Mesothelial cell of epicardium (in vitro differentiated cells): ENCODE measurements around the gene TEX11. TPM values are rescaled to one million over a fixed set of nuclear protein-coding genes. Genes with fewer than 3 reads are reported as not detected.
"Not testable (repeated sequence)": the region's sequence is repeated elsewhere in the genome, so short reads cannot be mapped to it uniquely, and the experiment has no call there.

Experiments used
- DNase-seq, 2 experiments: peaks; one replicate each; pipeline ENCODE4 v3.0.0; 2021; ENCODE audit warnings: low spot score in 2 of 2; ENCODE audit not compliant: unreplicated experiment in 2 of 2
- H3K27ac Mint-ChIP-seq: 2 replicates; pipeline ENCODE4 v1.8.0; 2021; ENCODE audit warnings: mixed read lengths
- H3K27me3 Mint-ChIP-seq: 2 replicates; pipeline ENCODE4 v1.8.0; 2021; ENCODE audit warnings: low read depth, mixed read lengths
- H3K36me3 Mint-ChIP-seq: 2 replicates; pipeline ENCODE4 v1.8.0; 2021; ENCODE audit warnings: mixed read lengths
- H3K4me1 Mint-ChIP-seq: 2 replicates; pipeline ENCODE4 v1.8.0; 2021; ENCODE audit warnings: mixed read lengths
- H3K4me3 Mint-ChIP-seq: 2 replicates; pipeline ENCODE4 v1.8.0; 2021; ENCODE audit warnings: mild to moderate bottlenecking, moderate library complexity, mixed read lengths
- H3K9me3 Mint-ChIP-seq: 2 replicates; pipeline ENCODE4 v1.8.0; 2021; ENCODE audit warnings: mixed read lengths
- CTCF ChIP-seq: fragments of 200-600 bp; sonication (generic); IDR thresholded peaks from one replicate; pipeline ENCODE4 v1.5.0; 2021; ENCODE audit warnings: antibody characterized with exemption; ENCODE audit not compliant: unreplicated experiment
- total RNA-seq: library from RNA; stranded (reverse); gene quantifications from 3 replicates; pipeline ENCODE4 v1.2.1, GENCODE V29; 2021

Gene TEX11
- total RNA-seq, 1 donor from 2014 or later: not detected

- Mint-ChIP-seq H3K9me3 (peaks cover 26% of the 10 kb centered on the region), H3K27me3 (peaks cover 3% of the 10 kb centered on the region), H3K27ac (no peak overlapping the region), H3K4me1 (no peaks in the 10 kb centered on the region), H3K4me3 (no peak overlapping the region), H3K36me3 (no peaks in the 10 kb centered on the region)
- no peak for TF ChIP-seq CTCF
- DNase-seq: no peak
These were observed 73.9 kb downstream of the TEX11 start for GRCh38 chrX:70834589-70834988.

GRCh38 chrX:70826715-70827114, 81.8 kb downstream of the TEX11 start:
- no peaks in the 10 kb centered on the region for H3K36me3 Mint-ChIP-seq
- no peaks in the 10 kb centered on the region for H3K4me1 Mint-ChIP-seq
- peaks cover 25% of the 10 kb centered on the region for H3K9me3 Mint-ChIP-seq
- no peak for TF ChIP-seq CTCF
- peaks cover 3% of the 10 kb centered on the region for H3K27me3 Mint-ChIP-seq
- H3K27ac Mint-ChIP-seq: no peak overlapping the region
- no peak for DNase-seq
- H3K4me3 Mint-ChIP-seq: no peak overlapping the region

GRCh38 chrX:70825366-70825765, 83.1 kb downstream of the TEX11 start:
- no peaks in the 10 kb centered on the region for H3K36me3 Mint-ChIP-seq
- no peak for TF ChIP-seq CTCF
- no peak for DNase-seq
- H3K4me3 Mint-ChIP-seq: no peak overlapping the region
- H3K9me3 Mint-ChIP-seq: peaks cover 28% of the 10 kb centered on the region
- H3K4me1 Mint-ChIP-seq: no peaks in the 10 kb centered on the region
- no peak overlapping the region for H3K27ac Mint-ChIP-seq
- H3K27me3 Mint-ChIP-seq: peaks cover 3% of the 10 kb centered on the region

GRCh38 chrX:70808942-70809940, 99.3 kb downstream of the TEX11 start:
- no peaks in the 10 kb centered on the region for H3K27me3 Mint-ChIP-seq
- no peak for TF ChIP-seq CTCF
- H3K36me3 Mint-ChIP-seq: no peaks in the 10 kb centered on the region
- DNase-seq: no peak
- no peak overlapping the region for H3K4me3 Mint-ChIP-seq
- no peaks in the 10 kb centered on the region for H3K4me1 Mint-ChIP-seq
- H3K9me3 Mint-ChIP-seq: peaks cover 18% of the 10 kb centered on the region
- no peak overlapping the region for H3K27ac Mint-ChIP-seq

- Mint-ChIP-seq H3K27me3 (no peaks in the 10 kb centered on the region), H3K27ac (no peak overlapping the region), H3K9me3 (peaks cover 18% of the 10 kb centered on the region), H3K36me3 (no peaks in the 10 kb centered on the region), H3K4me1 (no peaks in the 10 kb centered on the region), H3K4me3 (no peak overlapping the region)
- no peak for TF ChIP-seq CTCF
- no peak for DNase-seq
These were observed 102.4 kb downstream of the TEX11 start for GRCh38 chrX:70806081-70806480.

- not testable (repeated sequence) for H3K4me1 Mint-ChIP-seq, H3K27ac Mint-ChIP-seq, DNase-seq, H3K4me3 Mint-ChIP-seq, H3K36me3 Mint-ChIP-seq, H3K27me3 Mint-ChIP-seq
- peaks cover 22% of the 10 kb centered on the region for H3K9me3 Mint-ChIP-seq
These were observed 111.8 kb downstream of the TEX11 start for GRCh38 chrX:70796742-70797141.
